Smooth muscle cell (in vitro differentiated cells): Measurements from ENCODE around the gene POU3F2. TPM values are rescaled to one million over a fixed set of nuclear protein-coding genes. Genes with fewer than 3 reads are reported as not detected.
A peak's percentile ranks its signal among the peaks of the same experiment; 100 is the strongest.

ENCODE experiments used
- DNase-seq: peaks from one replicate; lab custom pipeline; 2025; ENCODE audit not compliant: unreplicated experiment; lab: John Stamatoyannopoulos, UW
- H2AFZ ChIP-seq: fragments of 200-600 bp; sonication (generic); 2 replicates; pipeline ENCODE4 v1.6.0; 2016; ENCODE audit warnings: antibody characterized with exemption, low read depth, mild to moderate bottlenecking
- H3F3A ChIP-seq: fragments of 200-600 bp; sonication (generic); 2 replicates; pipeline ENCODE4 v1.6.0; 2017; ENCODE audit warnings: antibody characterized with exemption, low read depth
- H3K27ac ChIP-seq: fragments of 200-600 bp; sonication (generic); 2 replicates; pipeline ENCODE4 v1.5.1; 2016; ENCODE audit warnings: low read depth, mild to moderate bottlenecking
- H3K27me3 ChIP-seq: fragments of 200-600 bp; sonication (generic); 2 replicates; pipeline ENCODE4 v1.6.1; 2016; ENCODE audit warnings: low read depth, mild to moderate bottlenecking
- H3K36me3 ChIP-seq: fragments of 200-600 bp; sonication (generic); 2 replicates; pipeline ENCODE4 v1.5.1; 2016; ENCODE audit warnings: low read depth
- H3K4me1 ChIP-seq: fragments of 200-600 bp; sonication (generic); 2 replicates; pipeline ENCODE4 v1.5.1; 2016; ENCODE audit warnings: low read depth
- H3K4me2 ChIP-seq: fragments of 200-600 bp; sonication (generic); 2 replicates; pipeline ENCODE4 v1.6.0; 2016; ENCODE audit warnings: mild to moderate bottlenecking
- H3K4me3 ChIP-seq: fragments of 200-600 bp; sonication (generic); 2 replicates; pipeline ENCODE4 v1.5.1; 2016; ENCODE audit warnings: mild to moderate bottlenecking
- H3K79me2 ChIP-seq: fragments of 200-600 bp; sonication (generic); 2 replicates; pipeline ENCODE4 v1.6.0; 2016; ENCODE audit warnings: low read depth, mild to moderate bottlenecking
- H3K9ac ChIP-seq: fragments of 200-600 bp; sonication (generic); 2 replicates; pipeline ENCODE4 v1.6.0; 2016; ENCODE audit warnings: low read depth
- H3K9me3 ChIP-seq: fragments of 200-600 bp; sonication (generic); replicated peaks from 2 replicates; pipeline ENCODE4 v1.5.1; 2016; ENCODE audit warnings: low read depth
- H4K20me1 ChIP-seq: fragments of 200-600 bp; sonication (generic); 2 replicates; pipeline ENCODE4 v1.6.0; 2016; ENCODE audit warnings: low read depth
- WGBS: methylation state at CpG from one replicate; pipeline ENCODE4 v1.1.7; 2016; ENCODE audit warnings: low lambda C conversion rate; 5-methylcytosine and 5-hydroxymethylcytosine counted together
- polyA plus RNA-seq: library from polyadenylated mRNA; unstranded; fragments of >200 nt; fragmentation: Nextera tagmentation; extraction: Ambion mirVana; gene quantifications from 2 replicates; pipeline ENCODE4 v1.2.1, GENCODE V29; 2016
- total RNA-seq: library from RNA; depleted of rRNA; stranded (reverse); fragments of >200 nt; gene quantifications from 2 replicates; pipeline ENCODE4 v1.2.3, GENCODE V29; 2014
- TF ChIP-seq, protein P1 (sequence below): fragments of 200-600 bp; sonication (generic); IDR thresholded peaks from 2 replicates; pipeline ENCODE4 v1.5.1; 2017; ENCODE audit warnings: borderline replicate concordance, mild to moderate bottlenecking, antibody characterized with exemption; ENCODE audit not compliant: insufficient read depth, poor library complexity, severe bottlenecking

The POU3F2 gene
- total and polyA plus RNA-seq, 2 experiments from 2014 or later, result not detected

DNA sequence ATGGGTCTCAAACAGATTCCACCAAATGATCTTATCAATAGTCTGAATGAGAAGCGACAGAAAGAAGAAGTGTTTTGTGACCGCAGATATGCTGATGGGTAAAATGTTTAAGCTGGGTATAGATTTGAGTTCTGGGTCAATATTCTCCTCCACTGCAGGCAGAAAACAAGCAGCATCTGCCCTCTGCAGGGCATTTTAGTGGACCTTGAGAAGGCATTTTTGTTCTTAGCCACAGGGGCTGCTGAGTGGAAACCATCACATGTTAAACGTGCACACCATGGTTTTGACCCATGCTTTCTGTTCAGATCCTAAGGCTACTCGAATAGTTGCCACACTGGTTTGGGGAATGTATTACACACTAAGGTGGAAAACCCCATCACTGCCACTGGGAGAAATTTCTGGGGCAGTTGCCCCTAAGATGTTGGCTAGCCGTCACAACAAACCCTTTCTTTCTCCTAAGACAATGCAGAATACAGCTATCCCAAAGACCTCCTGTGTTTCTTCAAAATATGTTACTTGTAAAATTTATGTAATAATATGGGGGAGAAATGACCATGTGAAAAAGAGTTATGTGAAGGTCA, 5.5 kb downstream of the POU3F2 start:
- DNase-seq, result no peak
- no peak overlapping the region for H3K4me2 ChIP-seq
- 24% methylated on average over 5 of the region's 5 CpGs for WGBS
- H3K4me1 ChIP-seq, result peaks cover 27% of the 10 kb centered on the region
- H3K36me3 ChIP-seq, result no peaks in the 10 kb centered on the region
- H3K9ac ChIP-seq, result no peak overlapping the region
- no peaks in the 10 kb centered on the region for H4K20me1 ChIP-seq
- no peak overlapping the region for H3K27ac ChIP-seq
- no peak overlapping the region for H2AFZ ChIP-seq
- H3K27me3 ChIP-seq, result peaks cover 99% of the 10 kb centered on the region
- no peaks in the 10 kb centered on the region for H3K9me3 ChIP-seq
- no peaks in the 10 kb centered on the region for H3K79me2 ChIP-seq
- TF ChIP-seq, protein P1, sequence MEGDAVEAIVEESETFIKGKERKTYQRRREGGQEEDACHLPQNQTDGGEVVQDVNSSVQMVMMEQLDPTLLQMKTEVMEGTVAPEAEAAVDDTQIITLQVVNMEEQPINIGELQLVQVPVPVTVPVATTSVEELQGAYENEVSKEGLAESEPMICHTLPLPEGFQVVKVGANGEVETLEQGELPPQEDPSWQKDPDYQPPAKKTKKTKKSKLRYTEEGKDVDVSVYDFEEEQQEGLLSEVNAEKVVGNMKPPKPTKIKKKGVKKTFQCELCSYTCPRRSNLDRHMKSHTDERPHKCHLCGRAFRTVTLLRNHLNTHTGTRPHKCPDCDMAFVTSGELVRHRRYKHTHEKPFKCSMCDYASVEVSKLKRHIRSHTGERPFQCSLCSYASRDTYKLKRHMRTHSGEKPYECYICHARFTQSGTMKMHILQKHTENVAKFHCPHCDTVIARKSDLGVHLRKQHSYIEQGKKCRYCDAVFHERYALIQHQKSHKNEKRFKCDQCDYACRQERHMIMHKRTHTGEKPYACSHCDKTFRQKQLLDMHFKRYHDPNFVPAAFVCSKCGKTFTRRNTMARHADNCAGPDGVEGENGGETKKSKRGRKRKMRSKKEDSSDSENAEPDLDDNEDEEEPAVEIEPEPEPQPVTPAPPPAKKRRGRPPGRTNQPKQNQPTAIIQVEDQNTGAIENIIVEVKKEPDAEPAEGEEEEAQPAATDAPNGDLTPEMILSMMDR, result peak; percentile 39
- no peaks in the 10 kb centered on the region for H3F3A ChIP-seq
- no peak overlapping the region for H3K4me3 ChIP-seq

GRCh38 chr6:98840385-98840784, 6.0 kb downstream of the POU3F2 start:
- TF ChIP-seq, protein P1, result no peak
- no peak for DNase-seq
- Histone ChIP-seq H3K9ac (no peak overlapping the region), H3K4me2 (no peak overlapping the region), H3K27me3 (peaks cover 100% of the 10 kb centered on the region), H3K4me1 (peaks cover 27% of the 10 kb centered on the region), H2AFZ (no peak overlapping the region), H3K79me2 (no peaks in the 10 kb centered on the region), H3K4me3 (no peak overlapping the region), H3K27ac (no peak overlapping the region), H3K36me3 (no peaks in the 10 kb centered on the region), H3K9me3 (no peaks in the 10 kb centered on the region), H4K20me1 (no peaks in the 10 kb centered on the region), H3F3A (no peaks in the 10 kb centered on the region)
- 37% methylated on average over 6 of the region's 6 CpGs for WGBS

DNA sequence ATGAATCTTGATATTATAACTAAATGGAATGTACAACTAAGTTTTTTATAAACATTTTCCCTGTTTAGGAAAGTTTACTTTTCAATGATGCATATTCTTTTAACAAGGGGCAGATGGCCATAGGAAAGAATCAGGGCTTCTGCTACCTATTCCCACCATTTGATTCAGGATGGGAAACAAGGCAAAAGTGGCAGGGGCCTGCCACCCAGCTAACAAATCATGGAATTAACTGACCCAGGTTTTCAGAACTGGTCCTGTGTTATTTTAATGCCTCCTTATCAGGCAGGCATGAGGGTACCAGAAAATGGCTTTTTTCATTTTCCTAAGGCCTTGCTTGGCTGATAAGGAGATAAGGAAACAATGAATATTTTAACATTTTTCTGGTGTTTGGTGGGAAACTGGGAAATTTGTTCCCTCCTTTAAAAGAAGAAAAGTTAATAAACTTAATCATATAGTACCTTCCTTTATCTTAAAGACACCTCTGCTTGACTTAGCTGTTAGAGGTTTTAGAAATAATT, 6.7 kb downstream of the POU3F2 start:
- TF ChIP-seq, protein P1, result no peak

DNA sequence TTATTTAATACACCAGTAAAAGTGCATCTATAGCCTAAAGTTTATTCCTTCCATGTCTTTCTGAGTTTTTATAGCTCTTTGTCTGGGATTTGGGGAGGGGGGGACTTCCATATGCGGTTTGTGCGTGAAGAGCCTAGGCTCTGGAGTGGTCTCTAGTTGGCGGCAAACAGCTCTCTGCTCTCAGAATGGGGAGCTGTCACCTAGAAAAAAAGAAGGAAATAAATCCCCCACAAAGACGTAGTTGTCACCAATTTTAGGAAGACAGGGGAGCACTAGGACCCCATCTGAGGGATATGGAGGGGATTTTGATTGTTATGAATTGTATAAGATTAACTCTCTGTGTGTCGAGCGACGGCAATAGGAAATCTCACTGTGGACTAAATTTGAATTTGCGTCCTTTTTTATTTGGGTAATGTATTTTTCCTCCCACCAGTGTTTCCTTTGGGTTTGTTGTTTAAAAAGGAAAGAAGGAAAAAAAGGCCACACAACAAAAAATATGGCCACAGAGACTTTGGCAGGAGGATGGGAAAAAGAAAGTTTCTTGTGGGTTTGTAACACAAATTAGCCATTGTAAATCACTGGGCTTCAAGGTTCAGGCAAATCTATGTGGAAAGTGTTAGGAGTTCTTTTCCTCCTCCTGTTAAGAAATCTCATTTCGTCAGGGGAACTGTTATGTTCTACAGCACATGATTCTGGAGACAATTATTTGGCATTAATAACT, 7.4 kb downstream of the POU3F2 start:
- no peaks in the 10 kb centered on the region for H3F3A ChIP-seq
- no peak overlapping the region for H3K4me3 ChIP-seq
- DNase-seq, result no peak
- no peaks in the 10 kb centered on the region for H4K20me1 ChIP-seq
- no peak overlapping the region for H3K27ac ChIP-seq
- TF ChIP-seq, protein P1, result no peak
- peaks cover 27% of the 10 kb centered on the region for H3K4me1 ChIP-seq
- WGBS, result 14% methylated on average over 9 of the region's 9 CpGs
- no peaks in the 10 kb centered on the region for H3K9me3 ChIP-seq
- no peak overlapping the region for H3K9ac ChIP-seq
- peaks cover 99% of the 10 kb centered on the region for H3K27me3 ChIP-seq
- no peaks in the 10 kb centered on the region for H3K79me2 ChIP-seq
- H3K4me2 ChIP-seq, result no peak overlapping the region
- no peak overlapping the region for H2AFZ ChIP-seq
- no peaks in the 10 kb centered on the region for H3K36me3 ChIP-seq

More for the DNA sequence above, 6.7 kb downstream of the POU3F2 start:
- Histone ChIP-seq H3K4me3 (no peak overlapping the region), H3K27ac (no peak overlapping the region), H4K20me1 (no peaks in the 10 kb centered on the region), H3K36me3 (no peaks in the 10 kb centered on the region), H2AFZ (no peak overlapping the region), H3K9me3 (no peaks in the 10 kb centered on the region), H3K4me2 (no peak overlapping the region), H3K79me2 (no peaks in the 10 kb centered on the region), H3K27me3 (peaks cover 99% of the 10 kb centered on the region), H3F3A (no peaks in the 10 kb centered on the region), H3K4me1 (peaks cover 27% of the 10 kb centered on the region), H3K9ac (no peak overlapping the region)
- DNase-seq, result no peak
